ENCODE data around the gene FAM47E.

Gene FAM47E, protein sequence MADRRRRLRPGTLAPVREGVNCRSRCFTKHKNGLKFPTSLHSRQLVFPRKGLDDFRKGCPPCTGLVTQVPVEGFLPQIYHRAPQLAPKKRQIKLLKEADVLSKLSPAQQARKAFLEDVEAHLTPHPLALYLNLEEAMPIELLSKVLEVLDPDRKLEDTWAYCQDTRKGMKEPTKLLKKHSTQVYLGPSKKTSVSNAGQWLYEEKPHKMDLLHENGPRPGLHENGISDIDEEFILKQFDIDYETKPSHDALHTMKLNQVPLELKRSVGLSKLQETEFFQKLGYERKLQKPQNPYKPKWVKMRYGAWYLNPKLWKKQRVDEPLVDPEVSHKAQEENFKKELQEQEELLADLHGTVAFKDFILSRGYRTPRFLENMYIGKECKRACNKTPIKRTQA

DNA sequence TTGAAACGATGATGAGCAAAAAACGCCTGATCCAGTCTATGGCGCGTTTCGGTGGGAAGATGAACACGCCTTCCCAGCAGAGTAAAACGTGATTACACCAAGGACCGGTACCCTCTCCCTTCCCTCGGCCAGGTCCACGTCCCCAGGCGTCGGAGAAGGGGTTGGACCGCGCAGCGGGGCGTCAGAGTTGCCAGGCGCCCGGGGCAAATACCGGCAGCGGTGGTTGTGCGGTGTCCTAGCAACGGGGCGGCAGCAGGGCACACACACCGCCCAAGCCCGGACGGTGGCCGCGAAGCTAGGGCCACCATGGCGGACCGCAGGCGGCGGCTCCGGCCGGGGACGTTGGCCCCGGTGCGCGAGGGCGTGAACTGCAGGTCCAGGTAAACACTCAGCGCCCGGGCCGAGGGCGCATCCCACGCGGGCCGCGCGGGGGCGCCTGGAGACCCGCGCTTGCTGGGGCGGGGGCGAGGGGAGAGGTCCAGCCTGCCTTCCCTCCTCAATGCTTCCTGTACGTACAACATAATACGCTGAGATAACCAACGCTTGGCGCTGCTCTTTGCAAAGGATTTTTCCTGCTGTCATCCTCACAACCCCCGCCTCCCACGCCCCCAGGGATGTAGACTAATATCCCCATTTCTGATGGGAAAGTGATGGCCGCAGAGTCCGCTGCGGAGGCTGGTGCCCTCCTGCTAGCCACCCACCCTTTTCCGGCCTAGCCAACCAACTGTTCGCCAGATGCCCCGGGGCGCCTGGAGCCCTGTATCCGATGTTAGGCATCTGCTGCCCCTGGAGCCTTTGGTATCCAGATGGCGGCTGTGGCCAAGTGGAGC, at the start of gene FAM47E:
TSS of gene FAM47E (plus strand) at position 281 of the 830 bp plus-strand sequence. CDS start at position 307, 26 bp downstream.
- DNase-seq: peak; percentile 14

DNA sequence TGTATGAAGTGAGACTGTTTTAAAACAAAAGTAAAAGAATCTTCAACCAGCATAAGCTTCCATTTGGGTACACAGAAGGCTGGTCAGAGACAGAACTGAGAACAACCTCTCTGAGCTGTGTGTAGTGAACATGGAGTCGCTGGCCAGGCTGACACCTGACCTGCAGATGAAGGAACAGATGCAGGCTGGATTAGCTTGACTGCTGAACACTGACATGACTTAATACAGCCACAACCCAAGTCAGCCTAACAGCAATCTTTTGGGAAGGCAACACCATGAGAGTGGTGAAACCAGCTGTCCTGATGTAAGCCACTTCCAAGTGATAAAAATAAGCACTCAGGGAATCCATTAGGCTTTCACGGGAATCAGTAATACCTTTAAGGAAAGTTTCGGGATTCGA, 48.0 kb upstream of the FAM47E start:
- no peak for DNase-seq

DNA sequence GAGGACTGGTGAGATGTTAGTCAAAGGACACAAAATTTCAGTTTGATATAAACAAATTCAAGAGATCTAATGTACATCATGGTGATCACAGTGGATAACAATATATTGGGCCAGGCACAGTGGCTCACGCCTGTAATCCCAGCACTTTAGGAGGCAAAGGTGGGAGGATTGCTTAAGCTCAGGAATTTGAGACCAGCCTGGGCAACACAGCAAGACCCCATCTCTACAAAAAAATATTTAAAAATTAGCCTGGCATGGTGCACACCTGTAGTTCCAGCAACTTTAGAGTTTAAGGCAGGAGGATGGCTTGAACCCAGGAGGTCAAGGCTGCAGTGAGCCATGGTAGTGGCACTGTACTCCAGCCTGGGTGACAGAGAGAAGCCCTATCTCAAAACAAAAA, 46.6 kb upstream of the FAM47E start:
- DNase-seq: no peak

DNA sequence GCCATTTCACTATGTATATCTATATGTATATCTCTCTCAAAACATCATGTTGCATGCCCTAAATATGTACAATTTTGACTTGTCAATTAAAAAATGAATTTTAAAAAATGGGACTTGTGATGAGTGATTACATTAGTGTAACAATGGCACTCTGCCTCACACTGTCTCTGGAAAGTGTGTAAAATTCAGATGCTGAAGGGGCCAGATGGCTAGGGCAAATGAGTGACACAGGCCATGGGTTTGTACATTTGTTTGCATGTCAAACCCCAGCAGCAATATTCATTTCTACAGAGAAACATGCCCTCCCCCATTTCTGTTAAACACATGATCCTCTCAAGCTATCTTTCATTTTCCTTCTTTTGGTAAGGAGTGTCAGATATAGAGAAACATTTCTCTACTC, 46.0 kb upstream of the FAM47E start:
- DNase-seq: no peak

DNA sequence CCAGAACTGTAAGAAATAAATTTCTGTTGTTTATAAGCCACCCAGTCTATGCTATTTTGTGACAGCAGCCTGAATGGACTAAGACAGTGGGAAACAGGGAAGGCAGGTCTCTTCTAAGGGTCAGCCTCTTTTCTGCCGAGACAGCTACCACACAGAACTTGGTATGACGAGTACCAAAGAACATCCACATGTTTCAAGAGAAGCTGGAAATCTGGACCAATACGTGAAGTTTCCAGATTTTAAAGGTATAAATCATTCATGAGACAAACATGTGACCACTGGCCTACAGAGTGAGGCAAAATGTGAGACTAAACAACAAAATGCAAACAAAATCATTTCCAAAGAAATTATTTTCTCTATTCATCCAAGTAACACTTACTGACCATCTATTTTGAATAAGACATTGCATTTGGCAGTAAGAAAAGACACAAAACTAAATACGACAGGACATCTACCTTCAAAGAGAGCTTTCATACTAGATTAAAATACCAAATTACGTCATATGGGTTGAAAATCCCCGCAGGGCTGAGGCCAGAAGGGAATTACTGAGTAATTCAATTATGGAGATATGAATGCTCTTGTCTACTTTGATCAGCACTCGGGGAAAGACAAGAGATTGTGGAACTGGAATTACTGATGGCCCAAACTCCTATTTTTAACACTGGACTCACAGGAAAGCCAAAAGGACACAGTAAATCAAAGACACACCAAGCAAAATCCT, 45.1 kb upstream of the FAM47E start:
- no peak for DNase-seq

DNA sequence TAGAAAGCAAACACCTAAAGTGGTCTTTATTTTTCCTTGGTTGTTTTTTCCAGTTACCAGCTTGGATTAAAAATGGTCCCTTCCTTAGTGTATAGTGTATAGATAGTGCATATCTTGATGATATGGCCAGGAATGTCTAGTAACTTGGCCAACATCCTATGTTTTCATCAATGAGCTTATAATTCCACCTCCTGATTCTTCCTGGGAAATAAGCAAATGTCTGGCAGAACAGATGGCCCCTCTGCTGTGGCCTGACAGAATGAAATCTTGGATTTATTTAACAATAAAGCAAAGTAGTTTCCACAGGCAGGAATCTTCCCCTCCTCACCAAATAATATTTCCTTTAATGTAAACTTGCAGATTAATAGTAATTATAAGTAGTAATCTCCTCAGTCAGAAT, 44.0 kb upstream of the FAM47E start:
- no peak for DNase-seq

DNA sequence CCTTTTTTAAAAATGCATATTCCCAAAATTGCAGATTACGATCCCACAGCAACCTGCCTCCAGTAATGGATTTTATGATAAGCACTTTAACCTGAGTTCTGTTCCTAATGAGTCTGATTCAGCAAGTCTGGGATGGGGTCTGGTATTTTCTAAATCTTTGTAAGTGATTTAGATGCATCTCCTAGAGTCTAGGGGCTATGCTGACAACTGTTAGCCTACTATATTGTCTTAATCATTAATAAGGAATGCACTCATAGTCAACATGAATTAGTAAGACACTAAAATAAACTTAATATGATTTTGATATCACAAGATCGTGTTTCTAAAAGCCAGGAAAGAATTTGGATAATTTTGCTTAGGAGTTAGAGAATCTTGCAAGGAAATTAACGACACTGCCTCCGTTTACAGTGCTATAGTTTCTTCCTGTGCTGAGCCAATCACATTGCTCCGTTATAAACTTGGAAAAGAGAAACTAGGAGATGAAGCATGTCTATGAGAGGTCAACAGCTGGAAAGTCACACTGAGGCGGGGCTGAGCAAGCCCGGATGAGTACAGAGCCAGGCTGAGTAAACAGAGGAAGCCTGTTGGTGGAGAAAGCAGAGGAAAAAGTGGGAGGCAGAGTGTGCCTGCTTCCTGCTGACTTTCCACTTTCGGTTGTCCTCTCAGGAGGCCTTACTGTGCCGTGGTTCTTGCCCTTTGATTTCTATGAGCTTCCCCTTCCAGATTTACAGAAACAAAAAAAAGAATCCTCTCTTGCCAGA, 43.3 kb upstream of the FAM47E start:
- peak; percentile 77 for DNase-seq

DNA sequence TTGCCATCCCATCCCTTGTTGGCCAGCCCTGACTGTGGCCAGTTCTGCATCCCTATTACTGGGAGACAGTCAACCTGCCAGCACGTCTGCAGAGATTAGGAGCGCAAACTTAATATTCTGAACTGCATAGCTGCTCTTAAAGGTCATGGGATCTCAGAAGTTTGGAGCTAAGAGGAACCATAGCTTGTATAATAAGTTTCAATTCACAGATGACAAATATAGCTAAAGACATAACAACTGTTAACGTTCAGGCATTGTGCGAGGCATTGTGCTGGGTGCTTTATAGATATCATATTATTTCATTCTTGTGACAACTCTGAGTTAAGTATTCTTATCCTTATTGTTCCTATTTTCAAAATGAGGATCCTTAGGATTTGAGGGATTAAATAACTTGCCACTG, 41.6 kb upstream of the FAM47E start:
- DNase-seq: no peak

DNA sequence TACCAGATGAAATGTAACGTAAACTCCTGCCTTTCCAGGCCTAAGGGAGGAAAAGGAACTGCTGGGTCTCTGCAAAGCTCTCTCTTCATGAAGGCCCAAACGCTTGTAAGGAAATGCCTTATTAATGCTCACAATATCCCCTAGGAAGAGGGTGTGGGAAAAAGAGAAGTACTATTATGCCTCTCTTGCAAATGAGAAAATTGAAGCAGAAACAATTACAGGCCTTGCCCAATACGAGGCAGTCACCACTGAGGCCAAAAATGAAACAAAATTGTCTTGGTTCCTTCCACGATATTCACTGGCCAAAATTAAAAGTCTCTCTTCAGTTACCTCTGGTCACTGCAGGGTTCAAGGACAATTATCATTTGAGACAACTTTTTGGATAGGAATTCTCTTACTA, 41.1 kb upstream of the FAM47E start:
- no peak for DNase-seq

DNA sequence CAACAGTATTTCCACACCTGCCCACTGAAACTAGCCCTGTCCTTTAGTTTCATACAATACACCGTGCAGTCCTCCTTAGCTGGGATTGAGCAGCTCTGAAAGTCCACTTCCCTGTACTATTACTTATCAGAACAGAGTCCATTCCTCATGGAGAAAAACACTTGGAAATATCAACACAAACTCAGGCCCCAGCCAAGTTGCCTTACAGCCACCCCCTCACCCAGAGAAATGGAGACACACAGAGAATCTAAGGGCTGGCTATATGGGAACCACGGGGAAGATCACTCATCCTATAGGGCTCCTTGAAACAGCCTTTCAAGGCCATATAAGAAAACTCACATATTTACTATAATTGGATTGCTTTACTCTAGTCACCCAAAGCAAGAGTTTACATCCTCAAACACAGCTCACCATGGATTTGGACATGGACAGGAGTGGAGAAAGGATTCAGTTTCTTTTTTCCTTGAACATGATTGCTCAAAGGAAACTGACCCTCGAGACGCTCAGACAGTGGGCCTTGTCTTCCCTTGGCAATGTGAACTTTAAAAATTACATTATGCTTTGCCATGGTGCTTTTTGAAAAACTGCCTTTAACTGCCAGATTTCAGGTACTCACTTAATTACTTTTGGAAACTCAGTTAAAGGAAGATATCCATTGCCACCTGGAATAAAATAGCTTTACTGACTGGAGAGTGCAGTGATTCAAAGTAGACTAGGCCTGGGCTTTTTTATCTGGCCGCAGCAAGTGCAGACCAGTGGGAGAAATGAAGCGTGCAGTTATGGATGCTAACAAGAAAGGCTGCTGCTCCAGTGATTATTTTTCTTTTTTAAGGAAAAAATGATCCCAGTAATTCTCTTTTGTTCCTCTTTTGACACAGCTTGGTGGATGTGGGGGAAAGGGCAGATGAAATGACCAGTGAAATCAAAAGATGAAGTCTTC, 39.5 kb upstream of the FAM47E start:
- no peak for DNase-seq

DNA sequence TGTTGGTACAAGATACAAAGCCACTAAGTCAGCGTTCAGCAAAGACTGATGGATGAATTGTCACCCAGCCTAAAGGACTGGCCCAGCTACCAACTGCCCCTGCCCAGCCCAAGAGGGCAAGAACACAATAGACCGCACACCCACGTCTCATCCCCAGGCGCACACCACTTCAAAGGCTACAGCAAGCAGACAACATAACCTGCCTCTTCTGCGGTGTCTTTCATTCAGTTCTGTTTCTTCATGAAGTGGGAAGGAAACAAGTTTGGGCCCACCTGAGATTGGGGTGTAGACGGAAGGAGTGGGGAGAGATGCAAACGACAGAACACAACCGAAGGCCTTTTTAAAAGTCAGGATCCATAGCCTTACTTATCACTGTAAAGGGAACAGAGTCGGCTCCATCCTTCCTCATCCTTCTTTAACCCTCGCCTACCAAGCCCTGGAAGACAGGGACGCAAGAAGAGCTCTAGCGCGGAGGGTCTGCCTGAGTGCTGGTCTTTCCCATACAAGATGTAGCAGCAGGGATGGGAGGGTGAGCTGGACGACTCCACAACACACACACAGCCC, 38.6 kb upstream of the FAM47E start:
- DNase-seq: no peak

DNA sequence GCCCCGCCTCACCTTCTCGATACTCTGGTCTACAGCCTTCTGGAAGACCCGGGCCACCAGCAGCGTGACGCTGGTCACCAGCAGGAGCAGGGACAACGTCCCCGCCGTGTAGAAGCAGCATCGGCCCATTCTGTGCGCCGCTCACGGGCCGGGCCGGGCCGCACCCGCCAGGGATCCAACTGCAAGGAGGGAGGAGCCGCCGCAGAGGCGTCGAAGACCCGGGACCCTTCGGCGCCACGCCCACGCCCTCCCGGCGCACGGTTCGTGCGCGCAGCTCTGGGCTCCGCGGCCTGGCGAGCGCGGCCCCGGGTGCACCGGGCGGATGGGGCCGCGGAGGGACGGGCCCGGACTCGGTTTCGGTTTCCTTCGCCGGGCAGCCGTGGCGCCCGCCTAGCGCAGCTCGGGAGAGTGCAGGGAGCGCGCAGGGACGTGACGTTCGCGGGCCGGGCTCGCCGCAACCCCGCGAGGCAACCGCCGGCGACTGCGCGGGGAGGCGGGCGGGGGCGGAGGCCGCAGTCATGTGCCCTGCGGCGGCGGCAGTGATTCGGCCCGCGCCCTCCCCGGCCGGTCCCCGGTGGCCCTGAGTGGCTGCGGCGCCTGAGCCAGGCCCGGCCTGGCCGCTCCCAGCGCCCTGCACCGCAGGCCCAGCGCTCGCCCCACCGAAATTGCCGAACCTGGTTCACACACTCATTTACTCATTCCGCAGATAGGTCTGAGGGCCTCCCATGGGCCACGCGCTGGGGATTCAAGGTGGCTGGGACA, 37.9 kb upstream of the FAM47E start, which contains the start of gene SCARB2:
TSS of gene SCARB2 (minus strand) at position 410 of the 762 bp plus-strand sequence. CDS start at position 129, 281 bp downstream.
- peak; percentile 83 for DNase-seq

DNA sequence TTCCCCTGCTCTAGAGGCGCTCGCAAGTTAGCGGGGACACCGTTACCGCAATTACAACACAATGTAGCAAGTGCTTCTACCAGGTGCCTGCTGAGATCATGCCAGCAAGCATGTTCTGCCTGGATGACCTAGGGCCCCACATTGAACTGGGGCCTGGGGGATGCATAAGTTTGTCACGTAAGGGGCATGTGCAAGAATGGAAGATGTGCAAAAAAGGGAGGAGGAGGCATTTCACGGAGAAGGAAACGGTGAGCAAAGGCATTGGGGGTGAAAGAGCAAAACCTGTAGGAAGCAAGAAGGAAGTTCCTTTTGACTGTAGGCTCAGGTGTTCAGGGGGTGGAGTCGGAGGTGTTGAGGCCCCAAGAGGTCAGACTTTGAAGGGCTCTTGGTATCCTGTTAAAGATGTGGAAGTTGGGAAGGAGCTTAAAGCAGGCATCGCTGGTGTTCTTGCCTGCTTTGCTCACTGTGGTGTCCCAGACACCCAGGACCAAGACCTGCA, 37.3 kb upstream of the FAM47E start:
- no peak for DNase-seq

DNA sequence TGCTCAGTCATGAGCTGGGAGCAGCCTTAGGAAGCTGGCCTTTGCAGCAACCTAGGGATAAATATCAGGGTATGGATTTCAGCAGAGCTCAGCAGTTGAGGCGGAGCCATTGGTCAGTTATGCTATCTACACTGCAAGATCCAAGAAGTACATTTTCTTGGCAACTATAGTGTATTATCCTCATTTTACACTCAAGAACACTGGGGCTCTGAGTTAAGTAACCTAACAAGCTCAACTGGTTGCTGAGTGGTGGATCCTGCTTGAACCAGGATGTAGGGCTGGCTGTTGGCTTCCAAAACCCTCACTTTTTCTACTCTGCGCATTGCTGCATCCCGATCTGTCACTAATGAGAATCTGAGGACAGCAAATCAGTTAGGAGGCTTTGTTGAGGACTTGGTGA, 36.4 kb upstream of the FAM47E start:
- no peak for DNase-seq

DNA sequence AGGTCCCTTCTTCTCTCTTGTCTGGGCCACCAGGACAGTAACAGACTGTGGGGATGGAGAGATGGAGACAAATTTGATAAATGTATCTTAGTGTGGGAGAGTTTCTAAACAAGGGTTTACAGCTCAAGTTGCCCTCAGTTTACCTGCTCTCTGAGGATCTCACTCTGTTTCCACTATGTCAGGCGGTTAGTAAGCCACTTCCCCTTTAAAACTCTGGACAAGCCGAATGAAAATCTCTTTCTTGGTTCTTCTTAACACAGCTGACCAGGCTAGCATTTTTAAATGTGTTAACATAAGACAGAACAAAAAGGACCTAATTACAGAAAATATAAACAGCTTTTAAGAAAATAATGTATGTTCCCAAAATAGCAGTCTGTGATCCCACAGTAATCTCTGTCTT, 35.0 kb upstream of the FAM47E start:
- DNase-seq: no peak

DNA sequence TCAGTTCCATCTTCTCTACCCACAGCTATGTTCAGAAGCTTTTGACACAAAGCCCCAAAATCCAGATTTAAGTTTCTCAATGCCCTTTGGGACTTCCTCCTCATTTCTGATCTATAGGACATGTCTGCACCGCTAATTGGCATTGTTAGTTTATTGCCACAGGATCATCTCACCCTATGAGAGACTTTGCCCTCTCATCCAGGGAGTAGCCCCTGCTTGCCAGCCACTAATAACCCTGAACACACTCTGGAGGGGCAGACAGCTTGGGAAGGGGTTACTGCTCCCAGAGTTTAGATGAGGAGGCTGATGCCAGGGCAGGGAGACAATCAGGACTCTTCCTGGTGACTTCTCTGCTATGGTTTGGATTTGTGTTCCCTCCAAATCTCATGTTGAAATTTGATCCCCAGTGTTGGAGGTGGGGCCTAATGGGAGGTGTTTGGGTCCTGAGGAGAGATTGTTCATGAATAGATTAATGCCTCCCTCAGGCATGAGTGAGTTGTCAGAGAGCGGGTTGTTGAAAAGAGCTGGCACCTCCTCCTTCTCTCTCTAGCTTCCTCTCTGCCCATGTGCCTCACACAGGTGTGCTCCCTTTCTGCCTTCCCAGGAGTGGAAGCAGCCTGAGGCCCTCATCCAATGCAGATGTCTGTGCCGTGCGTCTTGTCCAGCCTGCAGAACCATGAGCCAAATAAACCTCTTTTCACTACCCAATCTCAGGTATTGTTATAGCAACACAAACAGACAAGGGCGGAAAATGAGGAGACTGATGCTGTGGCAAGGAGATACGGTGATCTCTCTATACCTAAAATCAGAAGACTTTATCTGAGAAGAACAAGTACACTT, 34.3 kb upstream of the FAM47E start:
- no peak for DNase-seq

DNA sequence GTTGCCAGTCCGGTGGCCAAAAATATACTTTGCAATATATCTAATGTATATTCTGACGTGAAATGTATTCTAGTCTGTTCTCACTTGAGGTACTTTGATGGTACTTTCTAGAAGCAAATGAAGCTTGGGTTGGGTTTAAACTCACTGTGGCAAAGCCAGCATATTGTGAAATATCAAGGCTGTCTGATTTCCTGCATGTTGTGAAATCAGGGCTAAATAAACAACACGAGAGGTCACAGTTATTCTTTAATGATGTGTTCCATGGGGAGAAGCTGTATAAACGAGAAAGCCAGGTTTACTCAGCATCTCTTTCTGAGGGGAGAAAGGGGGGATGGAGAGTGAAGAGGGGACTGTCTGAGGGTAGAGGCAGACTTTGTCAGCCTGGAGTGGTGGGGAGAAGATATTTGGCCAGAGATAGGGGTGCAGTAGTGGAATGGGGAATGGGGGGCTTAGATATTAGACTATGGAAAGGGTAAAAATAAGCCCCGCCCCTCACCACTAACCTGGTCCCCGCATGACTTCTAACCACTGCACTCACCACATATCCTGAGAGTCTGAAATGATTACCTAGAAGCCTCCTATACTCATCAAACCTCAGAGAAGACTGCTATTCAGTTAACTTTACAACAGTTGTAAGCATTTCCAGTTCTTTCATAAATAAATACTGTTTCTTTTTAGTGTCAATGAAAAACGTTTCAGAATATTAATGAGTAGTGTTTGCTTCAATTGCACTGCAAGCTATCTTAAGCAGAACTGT, 32.0 kb upstream of the FAM47E start:
- DNase-seq: peak; percentile 34

DNA sequence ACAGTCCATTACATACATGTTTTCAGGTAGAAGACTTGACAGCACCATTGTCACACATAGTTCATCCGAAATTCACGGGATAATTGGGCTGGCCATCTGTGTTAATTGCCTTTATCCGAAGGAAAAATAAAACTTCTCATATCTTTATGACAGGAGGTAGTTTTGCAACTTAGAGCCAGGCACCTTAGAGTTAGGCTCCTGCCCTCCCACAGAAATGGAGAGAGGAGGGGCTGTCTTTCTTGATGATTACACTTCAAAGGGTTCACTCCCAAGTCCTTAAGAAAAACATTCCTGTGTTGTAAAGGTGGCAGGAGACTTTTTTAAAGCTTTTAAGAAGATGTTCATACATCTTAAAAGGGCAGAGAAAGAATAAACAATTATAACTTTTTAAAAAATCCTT, 27.4 kb upstream of the FAM47E start:
- no peak for DNase-seq
